HepG2 (cell line): ENCODE measurements around the gene KIF6. TPM values are rescaled to one million over a fixed set of nuclear protein-coding genes. Genes with fewer than 3 reads are reported as not detected.

Source experiments
- ATAC-seq: fragments of 200-7000 bp; cut with Tn5 transposase; 3 replicates; pipeline ENCODE4 v1.9.1; 2020; ENCODE audit warnings: mild to moderate bottlenecking, moderate library complexity
- BruUV-seq: library from RNA; stranded (reverse); fragments of 400-500 nt; replicated peaks from 2 replicates; lab custom pipeline; 2021; lab: Mats Ljungman, UMichigan
- CTCF ChIA-PET: fragments of 300-600 bp; formaldehyde crosslinking; extraction: SDS; loops from one replicate; lab custom pipeline; 2021; ENCODE audit warnings: low total read pairs, inconsistent platforms, low intra/inter-chr PET ratio; lab: Yijun Ruan, JAX
- POLR2A ChIA-PET: fragments of 350-600 bp; sonication (Branson Sonifier 250); formaldehyde crosslinking; loops from one replicate; lab custom pipeline; 2020; ENCODE audit warnings: antibody characterized with exemption, inconsistent platforms; lab: Yijun Ruan, JAX
- DNase-seq: peaks from one replicate; pipeline ENCODE4 v3.0.0-alpha.2; 2015; ENCODE audit warnings: low spot score
- FAIRE-seq: peaks from 3 replicates; lab custom pipeline; 2011; peaks lifted over from hg19 to GRCh38; lab: Jason Lieb, UNC
- H2AFZ ChIP-seq: one replicate; pipeline ENCODE4 v1.6.1; 2011; ENCODE audit warnings: low read length, inconsistent platforms
- H3K27ac ChIP-seq: fragments of 300-600 bp; 3 replicates; pipeline ENCODE4 v1.8.0; 2011; ENCODE audit warnings: mixed run types, mild to moderate bottlenecking, mixed read lengths, low read length, inconsistent platforms; ENCODE audit not compliant: insufficient read depth; ENCODE audit errors: extremely low read length
- H3K27me3 ChIP-seq, 2 experiments: fragments of 200-600 bp in 1 of 2; 2 replicates in 1 of 2; 3 replicates in 1 of 2; pipeline versions ENCODE4 v1.6.0 to v1.8.0; 2011; ENCODE audit warnings: low read length in 2 of 2, mild to moderate bottlenecking in 2 of 2, moderate library complexity in 2 of 2, inconsistent platforms in 1 of 2; ENCODE audit not compliant: insufficient read depth in 2 of 2, control insufficient read depth in 1 of 2
- H3K36me3 ChIP-seq, 2 experiments: fragments of 200-600 bp in 1 of 2; replicated peaks in 1 of 2; 2 replicates in 1 of 2; 3 replicates in 1 of 2; pipeline versions ENCODE4 v1.5.1 to v1.8.0; 2011; ENCODE audit warnings: low read length in 2 of 2, inconsistent platforms in 1 of 2; ENCODE audit not compliant: insufficient read depth in 2 of 2, control insufficient read depth in 1 of 2
- H3K4me1 ChIP-seq: 2 replicates; pipeline ENCODE4 v1.5.1; 2012; ENCODE audit warnings: low read length, inconsistent platforms; ENCODE audit not compliant: insufficient read depth
- H3K4me2 ChIP-seq: 2 replicates; pipeline ENCODE4 v1.6.0; 2011; ENCODE audit warnings: low read depth, low read length, inconsistent platforms
- H3K4me3 ChIP-seq, 3 experiments: fragments of 200-600 bp in 1 of 3; sonication (generic), shearing (Covaris generic) in 1 of 3; replicated peaks in 1 of 3; 2 replicates each; pipeline ENCODE4 v1.5.1; 2011 to 2016; ENCODE audit warnings: low read length in 3 of 3, inconsistent platforms in 2 of 3, low read depth in 2 of 3, mild to moderate bottlenecking in 2 of 3, control low read depth in 1 of 3, mixed read lengths in 1 of 3; ENCODE audit not compliant: insufficient read depth in 1 of 3
- H3K79me2 ChIP-seq: one replicate; pipeline ENCODE4 v1.6.1; 2011; ENCODE audit warnings: low read length, inconsistent platforms; ENCODE audit not compliant: insufficient read depth
- H3K9ac ChIP-seq: 2 replicates; pipeline ENCODE4 v1.6.0; 2011; ENCODE audit warnings: mild to moderate bottlenecking, low read depth, low read length, inconsistent platforms; ENCODE audit not compliant: insufficient read depth
- H3K9me3 ChIP-seq: 2 replicates; pipeline ENCODE4 v1.5.1; 2012; ENCODE audit warnings: mild to moderate bottlenecking, low read length
- H4K20me1 ChIP-seq: 2 replicates; pipeline ENCODE4 v1.6.0; 2011; ENCODE audit warnings: inconsistent platforms, mild to moderate bottlenecking, low read length, moderate library complexity; ENCODE audit not compliant: insufficient read depth
- DNMT3B ChIP-seq: conservative IDR thresholded peaks from 2 replicates; pipeline ENCODE4 v1.6.1; 2016; ENCODE audit warnings: missing biosample characterization, control low read depth
- EHMT2 ChIP-seq: fragments of 200-600 bp; sonication (generic); IDR thresholded peaks from 2 replicates; pipeline ENCODE4 v1.7.0; 2017; ENCODE audit warnings: antibody characterized with exemption, low read depth, low read length, borderline replicate concordance
- FOXO1 ChIP-seq: sonication (generic); formaldehyde crosslinking; IDR thresholded peaks from 2 replicates; pipeline ENCODE4 v1.4.0; 2020; ENCODE audit warnings: missing genetic modification reagents
- GABPB1 ChIP-seq: IDR thresholded peaks from 2 replicates; pipeline ENCODE4 v1.6.1; 2016; ENCODE audit warnings: mild to moderate bottlenecking, missing genetic modification reagents, moderate library complexity, missing compliant biosample characterization
- HES4 ChIP-seq: sonication (generic); formaldehyde crosslinking; IDR thresholded peaks from 2 replicates; pipeline ENCODE4 v1.9.0; 2021; ENCODE audit warnings: mild to moderate bottlenecking, missing genetic modification reagents, borderline replicate concordance
- IRF2 ChIP-seq: IDR thresholded peaks from 2 replicates; pipeline ENCODE4 v1.6.1; 2018; ENCODE audit warnings: missing genetic modification reagents, missing compliant biosample characterization
- NFIB ChIP-seq: sonication (generic); formaldehyde crosslinking; IDR thresholded peaks from 2 replicates; pipeline ENCODE4 v1.9.0; 2021; ENCODE audit warnings: missing genetic modification reagents, mild to moderate bottlenecking, borderline replicate concordance
- RCOR2 ChIP-seq: IDR thresholded peaks from 2 replicates; pipeline ENCODE4 v1.6.1; 2016; ENCODE audit warnings: missing biosample characterization, missing genetic modification reagents
- SP140L ChIP-seq: sonication (generic); formaldehyde crosslinking; IDR thresholded peaks from 2 replicates; pipeline ENCODE4 v1.4.0; 2020; ENCODE audit warnings: missing genetic modification reagents, borderline replicate concordance
- TBX3 ChIP-seq: fragments of 450-650 bp; IDR thresholded peaks from 2 replicates; pipeline ENCODE4 v1.6.1; 2017; ENCODE audit warnings: antibody characterized with exemption, mild to moderate bottlenecking, inconsistent platforms, borderline replicate concordance
- WIZ ChIP-seq: sonication (generic); formaldehyde crosslinking; IDR thresholded peaks from 2 replicates; pipeline ENCODE4 v1.5.1; 2020; ENCODE audit warnings: mild to moderate bottlenecking, missing genetic modification reagents
- ZBTB25 ChIP-seq: IDR thresholded peaks from 2 replicates; pipeline ENCODE4 v1.6.1; 2018; ENCODE audit warnings: missing genetic modification reagents
- ZMAT3 ChIP-seq: sonication (generic); formaldehyde crosslinking; conservative IDR thresholded peaks from 2 replicates; pipeline ENCODE4 v1.7.0; 2021; ENCODE audit warnings: missing genetic modification reagents
- ZMYM4 ChIP-seq: sonication (generic); formaldehyde crosslinking; IDR thresholded peaks from 2 replicates; pipeline ENCODE4 v1.8.1; 2023; ENCODE audit warnings: mild to moderate bottlenecking, missing genetic modification reagents
- ZNF33B ChIP-seq: sonication (generic); formaldehyde crosslinking; IDR thresholded peaks from 2 replicates; pipeline ENCODE4 v1.5.1; 2020; ENCODE audit warnings: mild to moderate bottlenecking, missing genetic modification reagents
- ZNF670 ChIP-seq: sonication (generic); formaldehyde crosslinking; IDR thresholded peaks from 2 replicates; pipeline ENCODE4 v1.8.0; 2022; ENCODE audit warnings: mild to moderate bottlenecking, missing genetic modification reagents, borderline replicate concordance
- ZNF746 ChIP-seq: sonication (generic); formaldehyde crosslinking; IDR thresholded peaks from 2 replicates; pipeline ENCODE4 v1.8.0; 2022; ENCODE audit warnings: mild to moderate bottlenecking, missing genetic modification reagents
- ZNF816 ChIP-seq: sonication (generic); formaldehyde crosslinking; IDR thresholded peaks from 2 replicates; pipeline ENCODE4 v1.8.0; 2022; ENCODE audit warnings: missing genetic modification reagents, mild to moderate bottlenecking, borderline replicate concordance
- WGBS: methylation state at CpG from one replicate; pipeline ENCODE4 v1.1.6; 2017; ENCODE audit warnings: low lambda C conversion rate; 5-methylcytosine and 5-hydroxymethylcytosine counted together
- in situ Hi-C: cut with HindIII; loops from 2 replicates; pipeline ENCODE4 v1.10.0; 2017; ENCODE audit warnings: low pct_unique_long_range_greater_than_20kb; ENCODE audit not compliant: extremely low pct_ligation_motif_present
- intact Hi-C: fragments of 100-400 bp; cut with micrococcal nuclease; formaldehyde crosslinking; loops from one replicate; pipeline ENCODE4 v1.10.0; 2022; ENCODE audit not compliant: unreplicated experiment
- polyA plus RNA-seq, 8 experiments: library from polyadenylated mRNA; depleted of rRNA in 3 of 8; stranded (reverse) in 7 of 8; unstranded in 1 of 8; fragments of >200 nt; fragmentation: Illumina TruSeq in 4 of 8; extraction: Trizol in 4 of 8; gene quantifications; 2 replicates each; pipeline versions ENCODE4 v1.2.1 to v1.2.3, GENCODE V29; 2011 to 2016; ENCODE audit warnings: low read depth in 4 of 8, missing spikeins in 1 of 8, mixed read lengths in 1 of 8; ENCODE audit not compliant: insufficient read depth in 1 of 8
- total RNA-seq, 5 experiments: library from RNA; depleted of rRNA; stranded (reverse); fragments of >200 nt; fragmentation: Illumina TruSeq; extraction: Trizol; gene quantifications; 2 replicates each; pipeline ENCODE4 v1.2.3, GENCODE V29; 2016; ENCODE audit warnings: low read depth in 1 of 5

Gene KIF6
- total and polyA plus RNA-seq, 2 of the 13 experiments (the other 11 are each of a cell fraction or from before 2014, with no cell fraction given): 0.04 to 0.27 TPM

GRCh38 chr6:39602601-39603519, 122.3 kb downstream of the KIF6 start:
- POLR2A ChIA-PET: no interaction called here
- Histone ChIP-seq H3K4me3 (no peak overlapping the region), H3K9me3 (no peaks in the 10 kb centered on the region), H4K20me1 (no peaks in the 10 kb centered on the region; the same call in 1 of the 2 replicates), H3K27ac (no peak overlapping the region), H3K4me1 (no peaks in the 10 kb centered on the region), H3K4me2 (no peak overlapping the region), H2AFZ (no peak overlapping the region), H3K79me2 (no peaks in the 10 kb centered on the region), H3K36me3 (no peaks in the 10 kb centered on the region), H3K27me3 (no peaks in the 10 kb centered on the region), H3K9ac (no peak overlapping the region)
- intact Hi-C loops (no loop called here), in situ Hi-C loops (no loop called here)
- FAIRE-seq (no peak), ATAC-seq (no peak), DNase-seq (no peak)
- 32% methylated on average over 4 of the region's 4 CpGs for WGBS
- CTCF ChIA-PET: no interaction called here
- TF ChIP-seq ZMAT3: no peak
- no peak for TF ChIP-seq TBX3
- TF ChIP-seq ZNF746: no peak
- TF ChIP-seq WIZ (CRISPR knock-in tag): no peak
- no peak for TF ChIP-seq HES4 (CRISPR knock-in tag)
- no peak for TF ChIP-seq RCOR2 (CRISPR knock-in tag)
- TF ChIP-seq DNMT3B (CRISPR knock-in tag): no peak
- no peak for TF ChIP-seq ZNF670
- no TSS peak for BruUV-seq

- Histone ChIP-seq H3K27me3 (no peaks in the 10 kb centered on the region), H4K20me1 (no peaks in the 10 kb centered on the region; the same call in 1 of the 2 replicates), H3K79me2 (no peaks in the 10 kb centered on the region), H3K4me1 (no peaks in the 10 kb centered on the region), H3K36me3 (no peaks in the 10 kb centered on the region), H3K9me3 (no peaks in the 10 kb centered on the region), H3K4me3 (no peak overlapping the region), H3K4me2 (no peak overlapping the region), H2AFZ (no peak overlapping the region), H3K9ac (no peak overlapping the region), H3K27ac (no peak overlapping the region)
- ChIA-PET CTCF (no interaction called here), POLR2A (no interaction called here)
- BruUV-seq: no TSS peak
- 0% methylated on average over 2 of the region's 2 CpGs for WGBS
- intact Hi-C loops (no loop called here), in situ Hi-C loops (no loop called here)
- no peak for DNase-seq
- no peak for ATAC-seq
- FAIRE-seq: no peak
- TF ChIP-seq NFIB (CRISPR knock-in tag): no peak
- no peak for TF ChIP-seq FOXO1 (CRISPR knock-in tag)
- no peak for TF ChIP-seq ZNF33B (CRISPR knock-in tag)
- no peak for TF ChIP-seq ZNF816
- TF ChIP-seq ZBTB25 (CRISPR knock-in tag): no peak
- no peak for TF ChIP-seq EHMT2
- no peak for TF ChIP-seq GABPB1 (CRISPR knock-in tag)
- no peak for TF ChIP-seq IRF2
- TF ChIP-seq SP140L (CRISPR knock-in tag): no peak
- no peak for TF ChIP-seq ZMYM4 (CRISPR knock-in tag)
Measured at GRCh38 chr6:39599973-39600372, 125.2 kb downstream of the KIF6 start.
